CD14-positive monocyte (primary cell): ENCODE data around the gene MPV17. TPM values are rescaled to one million over a fixed set of nuclear protein-coding genes. Genes with fewer than 3 reads are reported as not detected.

Experiments used
- DNase-seq, 3 donors: peaks; one replicate each; pipeline ENCODE4 v3.0.0-alpha.2; 2011 to 2022
- H2AFZ ChIP-seq: 2 replicates; pipeline ENCODE4 v1.6.0; 2012; ENCODE audit warnings: mild to moderate bottlenecking, low read depth, low read length, inconsistent platforms; ENCODE audit not compliant: insufficient read depth, poor library complexity, severe bottlenecking
- H3K27ac ChIP-seq, 2 donors: 1 replicate in 1 of 2; 2 replicates in 1 of 2; pipeline ENCODE4 v1.5.1; 2012 to 2013; ENCODE audit warnings: low read length in 2 of 2, control low read depth in 1 of 2, inconsistent platforms in 1 of 2, low read depth in 1 of 2, mild to moderate bottlenecking in 1 of 2
- H3K27me3 ChIP-seq, 2 donors: one replicate each; pipeline versions ENCODE4 v1.6.0 to v1.6.1; 2011 to 2013; ENCODE audit warnings: low read length in 2 of 2; ENCODE audit not compliant: control insufficient read depth in 2 of 2, insufficient read depth in 2 of 2
- H3K36me3 ChIP-seq, 2 donors: replicated peaks in 1 of 2; 1 replicate in 1 of 2; 2 replicates in 1 of 2; pipeline versions ENCODE4 v1.5.1 to v1.6.1; 2012 to 2013; ENCODE audit warnings: low read length in 2 of 2, control low read depth in 1 of 2, inconsistent platforms in 1 of 2, mild to moderate bottlenecking in 1 of 2; ENCODE audit not compliant: insufficient read depth in 2 of 2, control insufficient read depth in 1 of 2
- H3K4me1 ChIP-seq, 2 donors: 1 replicate in 1 of 2; 2 replicates in 1 of 2; pipeline versions ENCODE4 v1.5.1 to v1.6.1; 2012 to 2013; ENCODE audit warnings: low read length in 2 of 2, control low read depth in 1 of 2, inconsistent platforms in 1 of 2, mild to moderate bottlenecking in 1 of 2, moderate library complexity in 1 of 2; ENCODE audit not compliant: insufficient read depth in 2 of 2, control insufficient read depth in 1 of 2
- H3K4me2 ChIP-seq: replicated peaks from 2 replicates; pipeline ENCODE3; 2012; ENCODE audit warnings: low read length, moderate library complexity, mild to moderate bottlenecking; ENCODE audit not compliant: poor library complexity, severe bottlenecking; ENCODE audit errors: extremely low read depth
- H3K4me3 ChIP-seq, 3 experiments: fragments of 200-600 bp in 1 of 3; sonication (generic) in 1 of 3; replicated peaks in 1 of 3; 1 replicate in 2 of 3; 2 replicates in 1 of 3; pipeline ENCODE4 v1.5.1; 2011 to 2013; ENCODE audit warnings: low read length in 3 of 3, mild to moderate bottlenecking in 3 of 3, control low read depth in 2 of 3, low read depth in 2 of 3, inconsistent platforms in 1 of 3, moderate library complexity in 1 of 3
- H3K79me2 ChIP-seq: 2 replicates; pipeline ENCODE4 v1.6.0; 2012; ENCODE audit warnings: mild to moderate bottlenecking, control low read depth, inconsistent platforms, low read length, moderate library complexity; ENCODE audit not compliant: insufficient read depth
- H3K9ac ChIP-seq: 2 replicates; pipeline ENCODE4 v1.6.0; 2017; ENCODE audit warnings: low read length, mild to moderate bottlenecking; ENCODE audit not compliant: insufficient read depth, poor library complexity, severe bottlenecking
- H3K9me3 ChIP-seq, 2 donors: replicated peaks in 1 of 2; 1 replicate in 1 of 2; 2 replicates in 1 of 2; pipeline versions ENCODE4 v1.5.1 to v1.6.1; 2012 to 2013; ENCODE audit warnings: low read length in 2 of 2, control low read depth in 1 of 2; ENCODE audit not compliant: control insufficient read depth in 1 of 2, insufficient read depth in 1 of 2
- H4K20me1 ChIP-seq: 2 replicates; pipeline ENCODE4 v1.6.0; 2012; ENCODE audit warnings: mild to moderate bottlenecking, low read length, control low read depth, moderate library complexity; ENCODE audit not compliant: insufficient read depth
- H3K27ac Mint-ChIP-seq, 7 donors: one replicate each; pipeline ENCODE4 v1.8.0; 2020; ENCODE audit warnings: mild to moderate bottlenecking in 7 of 7, mixed read lengths in 7 of 7, moderate library complexity in 6 of 7, inconsistent platforms in 2 of 7
- H3K27me3 Mint-ChIP-seq, 3 donors: one replicate each; pipeline ENCODE4 v1.8.0; 2021 to 2022; ENCODE audit warnings: low read depth in 3 of 3, mild to moderate bottlenecking in 3 of 3, mixed read lengths in 3 of 3, moderate library complexity in 3 of 3, inconsistent platforms in 1 of 3
- H3K36me3 Mint-ChIP-seq, 2 donors: one replicate each; pipeline ENCODE4 v1.8.0; 2020; ENCODE audit warnings: mixed read lengths in 2 of 2, inconsistent platforms in 1 of 2, mild to moderate bottlenecking in 1 of 2
- H3K4me1 Mint-ChIP-seq: one replicate; pipeline ENCODE4 v1.8.0; 2020; ENCODE audit warnings: mild to moderate bottlenecking, mixed read lengths
- H3K4me3 Mint-ChIP-seq, 2 donors: one replicate each; pipeline ENCODE4 v1.8.0; 2020; ENCODE audit warnings: mild to moderate bottlenecking in 2 of 2, mixed read lengths in 2 of 2, moderate library complexity in 1 of 2
- H3K9me3 Mint-ChIP-seq, 7 donors: one replicate each; pipeline ENCODE4 v1.8.0; 2020 to 2022; ENCODE audit warnings: mixed read lengths in 7 of 7, mild to moderate bottlenecking in 6 of 7, moderate library complexity in 6 of 7, inconsistent platforms in 2 of 7
- CTCF ChIP-seq: fragments of 200-600 bp; IDR thresholded peaks from one replicate; pipeline ENCODE4 v1.8.0; 2022; ENCODE audit warnings: antibody characterized with exemption, mild to moderate bottlenecking
- WGBS: methylation state at CpG from one replicate; pipeline ENCODE4 v1.1.5; 2013; ENCODE audit warnings: missing lambda C conversion rate; ENCODE audit not compliant: insufficient coverage; 5-methylcytosine and 5-hydroxymethylcytosine counted together
- intact Hi-C, 2 donors: fragments of 100-400 bp; cut with micrococcal nuclease; formaldehyde crosslinking; loops; one replicate each; pipeline versions ENCODE4 v1.15.0 to v1.15.1; 2023
- polyA plus RNA-seq, 3 donors: library from polyadenylated mRNA; depleted of rRNA in 1 of 3; unstranded in 2 of 3; stranded (reverse) in 1 of 3; fragments of 300-500 nt in 2 of 3; fragments of >200 nt in 1 of 3; fragmentation: Illumina TruSeq in 2 of 3; gene quantifications; 1 replicate in 2 of 3; 2 replicates in 1 of 3; pipeline ENCODE4 v1.2.3, GENCODE V29; 2012 to 2021

The MPV17 gene
- polyA plus RNA-seq, 3 donors: 136 to 160 (median 160) TPM

GRCh38 chr2:27284996-27285395, 37.9 kb downstream of the MPV17 start:
- Histone ChIP-seq H3K27me3 (no peaks in the 10 kb centered on the region), H3K4me1 (peaks cover 0 to 1% of the 10 kb centered on the region in 2 donors), H3K36me3 (no peaks in the 10 kb centered on the region), H3K9ac (no peak overlapping the region), H3K79me2 (no peaks in the 10 kb centered on the region), H4K20me1 (no peaks in the 10 kb centered on the region), H3K4me3 (no peak overlapping the region), H3K4me2 (no peak overlapping the region), H2AFZ (no peak overlapping the region), H3K9me3 (no peaks in the 10 kb centered on the region), H3K27ac (no peak overlapping the region)
- no peak for TF ChIP-seq CTCF
- peaks cover 3% of the 10 kb centered on the region for H3K4me1 Mint-ChIP-seq
- H3K27me3 Mint-ChIP-seq: peaks cover 2 to 7% (median 7%) of the 10 kb centered on the region in 3 donors
- intact Hi-C loops: loop anchor here in 1 of 2 donors (5.0 kb wide), 1 partner anchor 188 kb away; no protein-coding TSS in a partner anchor
- no peaks in the 10 kb centered on the region for H3K9me3 Mint-ChIP-seq
- DNase-seq: no peak
- no CpG with 5 or more reads among the region's 1 CpG for WGBS
- H3K36me3 Mint-ChIP-seq: no peaks in the 10 kb centered on the region
- no peak overlapping the region for H3K4me3 Mint-ChIP-seq
- no peak overlapping the region for H3K27ac Mint-ChIP-seq

- Histone ChIP-seq H3K79me2 (no peaks in the 10 kb centered on the region), H3K27ac (no peak overlapping the region), H3K9ac (no peak overlapping the region), H3K4me3 (no peak overlapping the region), H4K20me1 (no peaks in the 10 kb centered on the region), H2AFZ (no peak overlapping the region), H3K27me3 (no peaks in the 10 kb centered on the region), H3K4me1 (peaks cover 0 to 6% of the 10 kb centered on the region in 2 donors), H3K4me2 (no peak overlapping the region), H3K36me3 (no peaks in the 10 kb centered on the region), H3K9me3 (no peaks in the 10 kb centered on the region)
- Mint-ChIP-seq H3K27ac (peak overlapping the region in 1 of 7 donors; percentile 47), H3K36me3 (no peaks in the 10 kb centered on the region), H3K9me3 (no peaks in the 10 kb centered on the region), H3K4me1 (peaks cover 7% of the 10 kb centered on the region), H3K4me3 (no peak overlapping the region), H3K27me3 (peaks cover 4 to 14% (median 10%) of the 10 kb centered on the region in 3 donors)
- DNase-seq: no peak
- whole genome bisulfite sequencing: 71% methylated on average over 4 of the region's 5 CpGs
- TF ChIP-seq CTCF: no peak
- intact Hi-C loops: loop anchor here in 1 of 2 donors (5.0 kb wide), 1 partner anchor 186 kb away; no protein-coding TSS in a partner anchor
These were observed 40.0 kb downstream of the MPV17 start for GRCh38 chr2:27282892-27283291.
